Measurements from ENCODE around the gene ATF5. TPM values are rescaled to one million over a fixed set of nuclear protein-coding genes. Genes with fewer than 3 reads are reported as not detected.
A peak's percentile ranks its signal among the peaks of the same experiment; 100 is the strongest.

Gene ATF5
- total and polyA plus RNA-seq, 2 of the 13 experiments (the other 11 are each of a cell fraction or from before 2014, with no cell fraction given): 5.2 to 10.3 TPM

DNA sequence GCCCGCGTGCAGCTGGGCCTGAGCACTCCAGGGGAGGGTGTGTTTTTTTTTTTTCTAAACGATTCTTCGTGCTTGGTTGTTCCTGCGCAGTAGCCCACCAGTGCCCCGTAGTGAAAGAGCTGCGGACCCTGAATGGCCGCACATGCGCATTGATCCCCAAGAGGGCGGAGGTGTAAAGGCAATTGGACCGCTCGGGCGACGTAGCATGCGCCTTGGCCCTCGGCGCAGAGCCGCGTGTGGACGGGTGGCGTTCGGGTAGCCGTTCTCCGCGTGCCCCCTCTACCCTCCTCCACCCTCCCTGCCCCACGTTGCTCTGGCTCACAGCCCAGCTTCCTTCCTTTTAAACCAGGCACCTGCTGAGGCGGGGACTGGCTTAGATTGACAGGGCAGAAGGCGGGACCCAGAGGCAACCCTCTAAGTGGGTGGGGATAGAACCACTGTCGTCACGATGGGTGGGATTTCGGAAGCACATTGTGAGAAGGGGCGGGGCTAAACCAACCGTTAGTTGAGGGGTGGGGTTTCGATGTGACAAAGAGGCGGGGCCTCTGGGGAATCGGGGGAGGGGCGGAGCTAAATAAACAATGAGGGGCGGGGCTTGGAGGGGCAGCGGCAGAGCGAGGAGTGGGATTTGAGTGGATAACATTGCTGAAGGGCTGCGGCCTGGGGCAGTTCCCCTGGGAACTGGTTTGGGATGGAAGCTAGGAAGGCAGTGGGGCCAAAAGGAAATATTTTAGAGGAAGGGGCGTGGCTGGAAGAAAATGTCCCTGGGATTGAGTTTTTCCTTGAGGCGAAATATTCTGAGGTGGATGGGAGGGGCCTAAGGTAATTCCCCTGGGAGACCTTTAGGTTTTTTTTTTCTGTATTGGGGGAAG is 842 bp downstream of the ATF5 start (continued):
- TF ChIP-seq, protein P1, sequence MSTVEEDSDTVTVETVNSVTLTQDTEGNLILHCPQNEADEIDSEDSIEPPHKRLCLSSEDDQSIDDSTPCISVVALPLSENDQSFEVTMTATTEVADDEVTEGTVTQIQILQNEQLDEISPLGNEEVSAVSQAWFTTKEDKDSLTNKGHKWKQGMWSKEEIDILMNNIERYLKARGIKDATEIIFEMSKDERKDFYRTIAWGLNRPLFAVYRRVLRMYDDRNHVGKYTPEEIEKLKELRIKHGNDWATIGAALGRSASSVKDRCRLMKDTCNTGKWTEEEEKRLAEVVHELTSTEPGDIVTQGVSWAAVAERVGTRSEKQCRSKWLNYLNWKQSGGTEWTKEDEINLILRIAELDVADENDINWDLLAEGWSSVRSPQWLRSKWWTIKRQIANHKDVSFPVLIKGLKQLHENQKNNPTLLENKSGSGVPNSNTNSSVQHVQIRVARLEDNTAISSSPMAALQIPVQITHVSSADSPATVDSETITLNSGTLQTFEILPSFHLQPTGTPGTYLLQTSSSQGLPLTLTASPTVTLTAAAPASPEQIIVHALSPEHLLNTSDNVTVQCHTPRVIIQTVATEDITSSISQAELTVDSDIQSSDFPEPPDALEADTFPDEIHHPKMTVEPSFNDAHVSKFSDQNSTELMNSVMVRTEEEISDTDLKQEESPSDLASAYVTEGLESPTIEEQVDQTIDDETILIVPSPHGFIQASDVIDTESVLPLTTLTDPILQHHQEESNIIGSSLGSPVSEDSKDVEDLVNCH (CRISPR knock-in tag; IDR thresholded peaks at IDR 0.05): no peak; the same call in 1 of the 2 replicates
- TF ChIP-seq NAIF1 (CRISPR knock-in tag; IDR thresholded peaks at IDR 0.05; ENCODE audit: borderline replicate concordance) (peak; percentile 77; the same call in 1 of the 2 replicates), ZFX (CRISPR knock-in tag; IDR thresholded peaks at IDR 0.05; ENCODE audit: low read depth) (peak; percentile 82), ZNF160 (CRISPR knock-in tag; IDR thresholded peaks at IDR 0.05) (0 out of 2 replicates have a peak, but pooled peaks have one; percentile 58), TBL1XR1 (IDR thresholded peaks at IDR 0.05; ENCODE audit: borderline replicate concordance, low read length, partially characterized antibody) (no peak), NCOA1 (CRISPR knock-in tag; IDR thresholded peaks at IDR 0.05) (peak; percentile 84), MEIS2 (CRISPR knock-in tag; IDR thresholded peaks at IDR 0.05) (peak; percentile 20; the same call in 1 of the 2 replicates)
- TF ChIP-seq, protein P2, sequence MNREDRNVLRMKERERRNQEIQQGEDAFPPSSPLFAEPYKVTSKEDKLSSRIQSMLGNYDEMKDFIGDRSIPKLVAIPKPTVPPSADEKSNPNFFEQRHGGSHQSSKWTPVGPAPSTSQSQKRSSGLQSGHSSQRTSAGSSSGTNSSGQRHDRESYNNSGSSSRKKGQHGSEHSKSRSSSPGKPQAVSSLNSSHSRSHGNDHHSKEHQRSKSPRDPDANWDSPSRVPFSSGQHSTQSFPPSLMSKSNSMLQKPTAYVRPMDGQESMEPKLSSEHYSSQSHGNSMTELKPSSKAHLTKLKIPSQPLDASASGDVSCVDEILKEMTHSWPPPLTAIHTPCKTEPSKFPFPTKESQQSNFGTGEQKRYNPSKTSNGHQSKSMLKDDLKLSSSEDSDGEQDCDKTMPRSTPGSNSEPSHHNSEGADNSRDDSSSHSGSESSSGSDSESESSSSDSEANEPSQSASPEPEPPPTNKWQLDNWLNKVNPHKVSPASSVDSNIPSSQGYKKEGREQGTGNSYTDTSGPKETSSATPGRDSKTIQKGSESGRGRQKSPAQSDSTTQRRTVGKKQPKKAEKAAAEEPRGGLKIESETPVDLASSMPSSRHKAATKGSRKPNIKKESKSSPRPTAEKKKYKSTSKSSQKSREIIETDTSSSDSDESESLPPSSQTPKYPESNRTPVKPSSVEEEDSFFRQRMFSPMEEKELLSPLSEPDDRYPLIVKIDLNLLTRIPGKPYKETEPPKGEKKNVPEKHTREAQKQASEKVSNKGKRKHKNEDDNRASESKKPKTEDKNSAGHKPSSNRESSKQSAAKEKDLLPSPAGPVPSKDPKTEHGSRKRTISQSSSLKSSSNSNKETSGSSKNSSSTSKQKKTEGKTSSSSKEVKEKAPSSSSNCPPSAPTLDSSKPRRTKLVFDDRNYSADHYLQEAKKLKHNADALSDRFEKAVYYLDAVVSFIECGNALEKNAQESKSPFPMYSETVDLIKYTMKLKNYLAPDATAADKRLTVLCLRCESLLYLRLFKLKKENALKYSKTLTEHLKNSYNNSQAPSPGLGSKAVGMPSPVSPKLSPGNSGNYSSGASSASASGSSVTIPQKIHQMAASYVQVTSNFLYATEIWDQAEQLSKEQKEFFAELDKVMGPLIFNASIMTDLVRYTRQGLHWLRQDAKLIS (CRISPR knock-in tag; IDR thresholded peaks at IDR 0.05): no peak
- TF ChIP-seq, protein P3, sequence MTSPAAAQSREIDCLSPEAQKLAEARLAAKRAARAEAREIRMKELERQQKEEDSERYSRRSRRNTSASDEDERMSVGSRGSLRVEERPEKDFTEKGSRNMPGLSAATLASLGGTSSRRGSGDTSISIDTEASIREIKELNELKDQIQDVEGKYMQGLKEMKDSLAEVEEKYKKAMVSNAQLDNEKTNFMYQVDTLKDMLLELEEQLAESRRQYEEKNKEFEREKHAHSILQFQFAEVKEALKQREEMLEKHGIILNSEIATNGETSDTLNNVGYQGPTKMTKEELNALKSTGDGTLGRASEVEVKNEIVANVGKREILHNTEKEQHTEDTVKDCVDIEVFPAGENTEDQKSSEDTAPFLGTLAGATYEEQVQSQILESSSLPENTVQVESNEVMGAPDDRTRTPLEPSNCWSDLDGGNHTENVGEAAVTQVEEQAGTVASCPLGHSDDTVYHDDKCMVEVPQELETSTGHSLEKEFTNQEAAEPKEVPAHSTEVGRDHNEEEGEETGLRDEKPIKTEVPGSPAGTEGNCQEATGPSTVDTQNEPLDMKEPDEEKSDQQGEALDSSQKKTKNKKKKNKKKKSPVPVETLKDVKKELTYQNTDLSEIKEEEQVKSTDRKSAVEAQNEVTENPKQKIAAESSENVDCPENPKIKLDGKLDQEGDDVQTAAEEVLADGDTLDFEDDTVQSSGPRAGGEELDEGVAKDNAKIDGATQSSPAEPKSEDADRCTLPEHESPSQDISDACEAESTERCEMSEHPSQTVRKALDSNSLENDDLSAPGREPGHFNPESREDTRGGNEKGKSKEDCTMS (CRISPR knock-in tag; conservative IDR thresholded peaks at IDR 0.05): no peak
- TF ChIP-seq, protein P4, sequence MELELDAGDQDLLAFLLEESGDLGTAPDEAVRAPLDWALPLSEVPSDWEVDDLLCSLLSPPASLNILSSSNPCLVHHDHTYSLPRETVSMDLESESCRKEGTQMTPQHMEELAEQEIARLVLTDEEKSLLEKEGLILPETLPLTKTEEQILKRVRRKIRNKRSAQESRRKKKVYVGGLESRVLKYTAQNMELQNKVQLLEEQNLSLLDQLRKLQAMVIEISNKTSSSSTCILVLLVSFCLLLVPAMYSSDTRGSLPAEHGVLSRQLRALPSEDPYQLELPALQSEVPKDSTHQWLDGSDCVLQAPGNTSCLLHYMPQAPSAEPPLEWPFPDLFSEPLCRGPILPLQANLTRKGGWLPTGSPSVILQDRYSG (CRISPR knock-in tag; IDR thresholded peaks at IDR 0.05): peak; percentile 75; the same call in 1 of the 2 replicates
- TF ChIP-seq, protein P5, sequence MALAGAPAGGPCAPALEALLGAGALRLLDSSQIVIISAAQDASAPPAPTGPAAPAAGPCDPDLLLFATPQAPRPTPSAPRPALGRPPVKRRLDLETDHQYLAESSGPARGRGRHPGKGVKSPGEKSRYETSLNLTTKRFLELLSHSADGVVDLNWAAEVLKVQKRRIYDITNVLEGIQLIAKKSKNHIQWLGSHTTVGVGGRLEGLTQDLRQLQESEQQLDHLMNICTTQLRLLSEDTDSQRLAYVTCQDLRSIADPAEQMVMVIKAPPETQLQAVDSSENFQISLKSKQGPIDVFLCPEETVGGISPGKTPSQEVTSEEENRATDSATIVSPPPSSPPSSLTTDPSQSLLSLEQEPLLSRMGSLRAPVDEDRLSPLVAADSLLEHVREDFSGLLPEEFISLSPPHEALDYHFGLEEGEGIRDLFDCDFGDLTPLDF (CRISPR knock-in tag; IDR thresholded peaks at IDR 0.05): peak; percentile 60
- TF ChIP-seq, protein P6, sequence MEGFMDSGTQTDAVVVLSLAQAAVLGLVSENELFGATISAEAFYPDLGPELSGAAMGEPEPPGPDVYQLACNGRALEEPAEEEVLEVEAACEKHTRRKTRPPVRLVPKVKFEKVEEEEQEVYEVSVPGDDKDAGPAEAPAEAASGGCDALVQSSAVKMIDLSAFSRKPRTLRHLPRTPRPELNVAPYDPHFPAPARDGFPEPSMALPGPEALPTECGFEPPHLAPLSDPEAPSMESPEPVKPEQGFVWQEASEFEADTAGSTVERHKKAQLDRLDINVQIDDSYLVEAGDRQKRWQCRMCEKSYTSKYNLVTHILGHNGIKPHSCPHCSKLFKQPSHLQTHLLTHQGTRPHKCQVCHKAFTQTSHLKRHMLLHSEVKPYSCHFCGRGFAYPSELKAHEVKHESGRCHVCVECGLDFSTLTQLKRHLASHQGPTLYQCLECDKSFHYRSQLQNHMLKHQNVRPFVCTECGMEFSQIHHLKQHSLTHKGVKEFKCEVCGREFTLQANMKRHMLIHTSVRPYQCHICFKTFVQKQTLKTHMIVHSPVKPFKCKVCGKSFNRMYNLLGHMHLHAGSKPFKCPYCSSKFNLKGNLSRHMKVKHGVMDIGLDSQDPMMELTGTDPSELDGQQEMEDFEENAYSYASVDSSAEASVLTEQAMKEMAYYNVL (CRISPR knock-in tag; IDR thresholded peaks at IDR 0.05; ENCODE audit: borderline replicate concordance): peak; percentile 66; the same call in 1 of the 2 replicates
